NCI-H2171 (cell line): ENCODE results near the gene MORN3.
"Not testable (repeated sequence)": the region's sequence is repeated elsewhere in the genome, so short reads cannot be mapped to it uniquely, and the experiment has no call there.

Experiments
- DNase-seq: peaks from one replicate; lab custom pipeline; 2025; lab: John Stamatoyannopoulos, UW

MORN3 gene

DNA sequence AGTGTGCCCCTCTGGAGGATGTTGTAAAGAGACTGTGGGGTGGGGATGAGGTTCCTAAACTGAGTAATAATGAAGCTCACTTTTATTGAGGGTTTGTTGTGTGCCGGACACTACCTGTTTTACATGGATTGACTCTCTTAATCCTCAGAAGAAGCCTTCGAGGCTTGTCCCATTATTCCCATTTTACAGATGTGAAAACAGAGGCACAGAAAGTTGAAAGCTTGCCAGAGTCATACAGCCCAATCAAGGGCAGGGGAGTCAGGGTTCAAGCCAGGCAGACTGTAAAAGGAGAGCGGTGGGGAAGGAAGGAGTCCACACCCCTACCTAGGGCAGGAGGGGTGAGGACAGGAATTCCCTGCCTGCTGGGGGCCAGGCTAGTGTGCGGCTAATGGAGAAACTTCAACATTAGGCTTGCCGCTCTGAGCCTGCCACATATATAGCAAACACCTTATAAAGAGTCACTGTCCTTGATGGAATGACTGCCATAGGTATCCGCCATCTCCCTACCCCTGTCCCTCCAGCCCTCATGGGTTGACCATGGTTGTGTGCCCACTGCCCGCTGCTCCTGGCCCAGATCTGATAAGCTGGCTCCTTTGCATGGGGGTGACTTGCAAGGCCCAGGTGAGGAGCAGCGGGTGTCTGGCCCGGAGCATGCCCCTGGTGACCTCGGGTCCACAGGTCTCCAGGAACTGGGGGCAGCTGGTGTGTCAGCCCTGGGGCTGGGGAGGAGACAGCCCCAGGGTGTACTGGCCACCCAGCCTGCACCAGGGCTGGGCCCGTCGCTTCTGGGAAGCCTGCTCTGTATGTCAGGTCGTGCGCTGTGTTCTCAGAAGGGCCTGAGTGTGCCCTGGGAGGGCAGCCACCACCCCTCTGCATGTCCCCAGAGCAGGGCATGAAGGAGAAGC, 30.9 kb downstream of the MORN3 start:
- DNase-seq = no peak

- no peak for DNase-seq
These were observed 32.1 kb downstream of the MORN3 start for GRCh38 chr12:121637231-121637914.

- no peak for DNase-seq
These were observed 34.6 kb downstream of the MORN3 start for GRCh38 chr12:121634836-121635235.

DNA sequence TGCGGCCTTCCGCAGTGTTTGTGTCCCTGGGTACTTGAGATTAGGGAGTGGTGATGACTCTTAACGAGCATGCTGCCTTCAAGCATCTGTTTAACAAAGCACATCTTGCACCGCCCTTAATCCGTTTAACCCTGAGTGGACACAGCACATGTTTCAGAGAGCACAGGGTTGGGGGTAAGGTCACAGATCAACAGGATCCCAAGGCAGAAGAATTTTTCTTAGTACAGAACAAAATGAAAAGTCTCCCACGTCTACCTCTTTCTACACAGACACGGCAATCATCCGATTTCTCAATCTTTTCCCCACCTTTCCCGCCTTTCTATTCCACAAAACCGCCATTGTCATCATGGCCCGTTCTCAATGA, 35.6 kb downstream of the MORN3 start:
- DNase-seq = not testable (repeated sequence)

GRCh38 chr12:121632069-121632970, 37.1 kb downstream of the MORN3 start:
- no peak for DNase-seq

DNA sequence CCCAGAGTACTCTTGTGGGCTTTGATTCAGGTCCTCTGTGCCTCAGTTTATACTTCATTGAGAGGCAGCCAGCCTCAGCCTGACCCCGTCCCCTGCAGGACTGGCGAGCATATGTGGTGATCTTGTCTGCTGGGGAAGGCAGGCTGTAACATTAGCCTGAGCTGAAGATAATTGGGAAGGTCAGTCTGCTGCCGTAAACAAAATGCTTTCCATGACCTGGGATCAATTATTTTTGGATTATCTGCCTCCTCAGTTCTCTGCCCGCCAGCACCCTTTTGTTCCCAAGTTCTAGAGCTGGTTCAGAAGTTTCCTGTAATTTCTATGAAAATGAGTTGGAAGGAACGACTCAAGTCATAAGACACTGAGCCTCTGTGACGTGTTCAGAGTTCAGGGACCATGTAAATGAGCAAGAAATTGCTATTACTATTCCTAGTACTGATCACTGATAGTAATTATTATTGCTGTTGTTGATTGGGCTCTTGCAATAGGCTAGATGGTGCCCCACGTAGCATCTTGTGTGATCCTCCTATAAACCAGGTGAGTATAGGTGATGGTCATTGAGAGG, 38.6 kb downstream of the MORN3 start:
- no peak for DNase-seq

- no peak for DNase-seq
These were observed 40.9 kb downstream of the MORN3 start for GRCh38 chr12:121628536-121628935.

GRCh38 chr12:121628037-121628436, 41.4 kb downstream of the MORN3 start:
- no peak for DNase-seq

DNA sequence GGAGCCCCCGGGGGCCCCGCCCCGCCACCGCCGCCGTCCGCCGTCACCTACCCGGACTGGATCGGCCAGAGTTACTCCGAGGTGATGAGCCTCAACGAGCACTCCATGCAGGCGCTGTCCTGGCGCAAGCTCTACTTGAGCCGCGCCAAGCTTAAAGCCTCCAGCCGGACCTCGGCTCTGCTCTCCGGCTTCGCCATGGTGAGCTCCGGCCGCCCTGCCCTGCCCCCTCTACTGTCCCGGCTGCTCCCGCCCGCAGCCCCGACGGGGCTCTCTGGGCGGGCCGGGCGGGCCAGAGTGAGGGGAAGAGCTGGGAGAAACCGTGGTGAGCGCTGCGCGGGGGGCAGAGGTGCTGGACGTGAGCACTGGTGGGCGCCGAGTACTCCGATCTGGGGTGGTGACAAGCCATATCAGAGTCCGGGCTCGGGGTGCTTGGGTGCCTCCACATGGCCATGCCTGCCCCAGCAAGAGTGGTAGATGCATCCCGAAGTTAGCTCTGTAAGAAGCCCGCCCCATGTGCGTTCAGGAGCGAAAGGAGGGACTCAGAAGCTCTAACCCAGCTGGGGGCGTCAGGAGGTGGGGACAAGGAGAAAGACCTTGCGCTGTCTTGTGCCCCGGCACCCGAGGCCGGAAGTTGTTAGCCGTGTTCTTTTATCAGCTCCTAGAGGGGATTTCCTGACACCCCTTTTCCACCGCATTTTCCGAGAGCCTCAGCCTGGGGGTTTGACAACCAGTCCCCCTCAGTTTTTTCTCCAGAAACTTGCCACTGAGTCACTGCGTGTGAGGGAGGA, 42.4 kb downstream of the MORN3 start:
- no peak for DNase-seq

DNA sequence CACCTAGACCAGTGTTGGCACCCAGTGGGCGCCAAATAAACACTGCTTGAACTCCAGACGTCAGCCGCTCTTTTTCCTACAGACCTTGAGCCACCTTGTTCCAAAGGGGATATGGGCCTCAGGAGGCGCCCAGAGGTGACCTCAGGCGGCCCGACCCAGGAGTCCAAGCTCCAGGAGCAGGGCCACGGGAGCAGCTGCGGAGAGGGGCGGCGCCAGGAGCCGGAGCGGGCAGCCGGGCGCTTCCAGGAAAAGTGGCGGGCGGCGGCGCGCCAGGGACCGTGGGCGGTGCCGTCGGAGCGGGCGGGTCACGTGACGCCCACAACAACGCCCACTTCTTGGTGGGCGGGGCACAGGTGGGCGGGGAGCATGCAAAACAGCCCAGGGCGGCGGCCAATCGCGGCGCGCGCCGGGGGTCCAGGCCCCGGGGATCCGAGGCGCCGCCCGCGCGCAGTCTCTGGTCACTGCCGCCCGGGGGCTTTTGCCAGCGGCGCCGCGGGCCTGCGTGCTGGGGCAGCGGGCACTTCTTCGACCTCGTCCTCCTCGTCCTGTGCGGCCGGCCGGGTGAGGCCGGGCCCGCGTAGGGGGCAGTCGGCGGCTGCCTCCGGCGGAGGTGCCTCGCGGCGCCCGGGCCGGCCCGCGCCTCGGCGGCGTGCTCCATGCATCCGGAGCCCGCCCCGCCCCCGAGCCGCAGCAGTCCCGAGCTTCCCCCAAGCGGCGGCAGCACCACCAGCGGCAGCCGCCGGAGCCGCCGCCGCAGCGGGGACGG, 43.2 kb downstream of the MORN3 start, which contains the start of gene ORAI1:
Gene ORAI1 (plus strand): TSS at position 444 of the 766 bp plus-strand sequence.
- DNase-seq = peak; percentile 89

DNA sequence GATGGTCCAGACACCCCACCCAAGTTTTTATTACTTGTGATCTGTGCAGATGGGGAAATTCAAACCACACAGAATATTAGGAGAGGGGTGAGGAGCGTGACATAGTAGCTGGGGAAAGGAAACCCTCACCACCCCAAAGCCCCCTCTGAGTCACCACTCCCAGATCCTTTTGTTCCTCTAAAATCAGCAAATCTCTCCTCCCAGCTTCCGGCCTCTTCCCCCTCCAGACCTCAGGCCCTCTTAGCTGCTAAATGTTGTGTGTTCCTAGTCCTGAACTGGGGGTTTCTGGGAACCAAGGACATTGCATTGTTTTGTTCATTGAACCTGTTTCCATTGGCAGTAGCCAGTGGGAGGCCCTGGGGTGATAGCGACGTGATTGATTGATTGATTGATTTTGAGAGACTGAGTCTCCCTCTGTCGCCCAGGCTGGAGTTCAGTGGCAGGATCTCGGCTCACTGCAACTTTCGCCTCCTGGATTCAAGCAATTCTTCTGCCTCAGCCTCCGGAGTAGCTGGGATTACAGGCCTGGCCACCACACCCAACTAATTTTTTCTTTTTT, 49.0 kb downstream of the MORN3 start:
- DNase-seq = no peak

DNA sequence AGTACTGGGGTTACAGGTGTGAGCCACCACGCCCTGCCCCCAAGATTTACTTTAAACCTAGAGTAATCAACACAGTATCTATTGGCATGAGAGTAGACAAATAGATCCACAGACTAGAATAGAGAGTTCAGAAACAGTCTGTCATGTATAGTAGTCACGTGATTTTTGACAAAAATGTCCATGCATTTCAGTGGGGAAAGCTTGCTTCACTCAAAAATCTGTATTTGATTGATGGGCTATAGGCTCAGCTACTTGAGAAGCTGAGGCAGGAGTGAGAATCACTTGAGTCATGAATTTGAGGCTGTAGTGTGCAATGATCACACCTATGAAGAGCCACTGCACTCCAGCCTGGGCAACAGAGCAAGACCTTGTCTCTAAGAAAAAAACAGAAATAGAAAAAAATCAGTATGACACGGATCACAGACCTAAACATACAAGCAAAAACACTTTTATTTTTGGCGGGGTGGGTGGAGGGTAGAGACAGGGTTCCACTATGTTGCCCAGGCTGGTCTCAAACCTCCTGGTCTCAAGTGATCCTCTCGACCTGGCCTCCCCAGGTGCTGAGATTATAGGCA, 50.7 kb downstream of the MORN3 start:
- DNase-seq = no peak

GRCh38 chr12:121614872-121615467, 54.5 kb downstream of the MORN3 start:
- DNase-seq = no peak

GRCh38 chr12:121613462-121613861, 56.0 kb downstream of the MORN3 start:
- no peak for DNase-seq

- DNase-seq = no peak
These were observed 58.1 kb downstream of the MORN3 start for GRCh38 chr12:121611306-121611705.

DNA sequence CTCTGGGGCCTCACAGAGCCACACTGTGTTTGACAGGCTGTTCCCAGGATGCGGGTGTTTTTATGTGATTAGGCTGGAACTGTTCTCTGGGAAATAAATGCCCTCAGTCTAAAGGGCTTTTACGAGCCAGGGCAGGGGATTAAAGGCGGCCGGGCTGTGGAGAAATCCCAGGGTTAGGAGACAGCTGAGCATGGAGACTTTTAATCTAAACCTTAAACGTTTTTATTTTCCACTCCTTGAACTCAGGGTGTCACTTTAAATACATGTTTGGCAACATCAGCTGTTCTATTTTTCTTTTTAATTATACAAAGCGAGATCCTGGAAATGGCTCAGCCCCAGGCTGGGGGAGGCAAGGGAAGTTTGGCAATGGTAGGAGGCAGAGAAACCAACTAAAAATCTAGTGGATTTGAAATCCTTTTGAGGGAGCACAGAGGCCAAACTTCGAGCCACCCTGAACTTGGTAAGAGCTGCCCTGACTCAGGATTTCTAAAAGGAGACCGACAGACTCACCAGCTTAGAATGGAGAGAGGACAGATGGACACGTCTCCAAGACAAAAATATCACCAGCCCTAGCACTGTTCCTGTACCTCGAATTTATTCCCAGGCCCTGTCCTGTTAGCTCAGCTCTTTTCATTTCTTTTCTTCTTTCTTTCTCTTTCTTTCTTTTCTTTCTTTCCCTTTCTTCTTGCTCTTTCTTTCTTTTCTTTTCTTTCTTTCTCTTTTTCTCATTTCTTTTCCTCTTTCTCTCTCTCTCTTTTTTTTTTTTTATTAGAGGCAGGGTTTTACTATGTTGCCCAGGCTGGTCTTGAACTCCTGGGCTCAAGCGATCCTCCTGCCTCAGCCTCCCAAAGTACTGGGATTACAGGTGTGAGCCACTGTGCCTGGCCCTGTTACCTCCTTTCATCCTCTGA, 59.0 kb downstream of the MORN3 start:
- no peak for DNase-seq

DNA sequence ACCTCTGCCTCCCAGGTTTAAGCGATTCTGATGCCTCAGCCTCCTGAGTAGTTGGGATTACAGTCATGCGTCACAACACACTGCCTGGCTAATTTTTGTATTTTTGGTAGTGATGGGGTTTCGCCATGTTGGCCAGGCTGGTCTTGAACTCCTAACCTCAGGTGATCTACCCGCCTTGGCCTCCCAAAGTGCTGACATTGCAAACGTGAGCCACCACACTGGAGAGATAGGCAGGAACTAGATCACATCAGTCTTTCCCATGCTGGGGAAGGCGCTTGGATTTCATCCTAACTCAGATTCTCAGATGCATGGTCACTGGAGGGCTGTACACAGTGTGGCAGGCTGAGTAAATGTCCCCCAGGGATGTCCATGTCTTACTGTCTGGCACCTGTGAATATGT, 61.2 kb downstream of the MORN3 start:
- DNase-seq = no peak

- no peak for DNase-seq
These were observed 65.9 kb downstream of the MORN3 start for GRCh38 chr12:121603581-121603980.
